GM18498 (cell line): ENCODE data around the gene B4GALNT3.
"Not testable (repeated sequence)": the region's sequence is repeated elsewhere in the genome, so short reads cannot be mapped to it uniquely, and the experiment has no call there.

ENCODE experiments used
- ATAC-seq: cut with Tn5 transposase; IDR thresholded peaks from one replicate; pipeline ENCODE4 v1.9.1; 2021; ENCODE audit warnings: mild to moderate bottlenecking, moderate library complexity; ENCODE audit not compliant: unreplicated experiment

B4GALNT3 gene

GRCh38 chr12:459430-460258 lies at the start of gene B4GALNT3:
Gene B4GALNT3, plus strand, starts transcription at chr12:459939. Its CDS starts 438 bp downstream, at chr12:460377.
- no peak for ATAC-seq

- no peak for ATAC-seq
Observed at GRCh38 chr12:414859-415258, 44.9 kb upstream of the B4GALNT3 start.

- no peak for ATAC-seq
Observed at GRCh38 chr12:418432-418831, 41.3 kb upstream of the B4GALNT3 start.

- no peak for ATAC-seq
Observed at GRCh38 chr12:422526-422925, 37.2 kb upstream of the B4GALNT3 start.

- not testable (repeated sequence) for ATAC-seq
Observed at GRCh38 chr12:435737-436136, 24.0 kb upstream of the B4GALNT3 start.

GRCh38 chr12:442235-442884 lies 17.4 kb upstream of the B4GALNT3 start:
- ATAC-seq = no peak

- ATAC-seq = no peak
Observed at GRCh38 chr12:447141-447540, 12.6 kb upstream of the B4GALNT3 start.

- ATAC-seq = no peak
Observed at GRCh38 chr12:449203-449602, 10.5 kb upstream of the B4GALNT3 start.

- ATAC-seq = no peak
Observed at GRCh38 chr12:450438-450837, 9.3 kb upstream of the B4GALNT3 start.

GRCh38 chr12:452667-453210 lies 7.0 kb upstream of the B4GALNT3 start:
- ATAC-seq = no peak

- no peak for ATAC-seq
Observed at GRCh38 chr12:454833-455232, 4.9 kb upstream of the B4GALNT3 start.

GRCh38 chr12:455821-456220 lies 3.9 kb upstream of the B4GALNT3 start:
- no peak for ATAC-seq

GRCh38 chr12:457676-458075 lies 2.1 kb upstream of the B4GALNT3 start:
- no peak for ATAC-seq

- no peak for ATAC-seq
Observed at GRCh38 chr12:459050-459429, 699 bp upstream of the B4GALNT3 start.

GRCh38 chr12:460261-461230 lies 807 bp downstream of the B4GALNT3 start:
- no peak for ATAC-seq

GRCh38 chr12:461425-461824 lies 1.7 kb downstream of the B4GALNT3 start:
- ATAC-seq = no peak

- ATAC-seq = no peak
Observed at GRCh38 chr12:462936-463705, 3.4 kb downstream of the B4GALNT3 start.

- ATAC-seq = no peak
Observed at GRCh38 chr12:464484-465267, 4.9 kb downstream of the B4GALNT3 start.

GRCh38 chr12:466039-466438 lies 6.3 kb downstream of the B4GALNT3 start:
- ATAC-seq = no peak
